Measurements from ENCODE around the gene PRKN.
A peak's percentile ranks its signal among the peaks of the same experiment; 100 is the strongest.

The PRKN gene

DNA sequence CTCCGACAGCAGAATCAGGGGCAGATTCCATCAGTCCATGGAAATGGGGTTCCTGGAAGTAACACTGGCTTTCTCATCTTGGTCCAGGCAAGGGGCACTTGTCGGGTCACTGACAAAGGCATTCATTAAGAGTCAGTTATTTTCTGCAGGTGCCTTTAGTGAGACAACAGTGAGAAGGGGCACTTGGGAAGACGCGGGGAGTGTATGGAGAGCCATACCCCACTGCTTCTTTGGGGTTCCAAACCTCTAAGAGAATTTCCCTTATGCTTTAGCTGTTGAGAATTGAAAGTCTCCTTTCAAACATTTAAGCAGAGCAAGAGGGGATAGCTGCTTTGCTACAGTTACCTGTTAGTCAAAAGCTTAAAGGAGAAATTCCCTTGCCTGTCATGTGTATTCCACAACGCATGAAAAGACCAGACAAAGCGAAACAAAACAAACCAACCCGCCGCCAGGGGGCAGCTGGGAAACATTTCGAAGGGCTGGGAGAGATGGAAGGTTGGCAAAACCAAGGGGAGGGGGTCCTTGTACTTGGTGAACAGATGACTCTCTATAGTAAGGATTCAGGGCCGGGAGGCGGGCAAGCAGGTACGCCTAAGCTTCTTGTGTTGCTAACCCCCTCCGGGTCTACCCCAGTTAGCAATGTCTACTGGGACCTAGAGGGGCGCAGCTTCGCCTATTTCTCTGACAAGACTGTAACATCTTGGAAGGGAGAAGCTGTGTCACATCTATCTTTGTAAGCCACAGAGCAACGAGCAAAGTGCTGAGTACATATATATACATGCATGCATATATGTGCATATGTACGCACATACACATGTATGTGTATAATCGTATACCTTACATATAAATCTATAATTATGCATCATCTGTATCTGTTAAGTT, 978.8 kb downstream of the PRKN start:
- TF ChIP-seq ZFX (IDR thresholded peaks at IDR 0.05; ENCODE audit: borderline replicate concordance) (no peak), CTCF (IDR thresholded peaks at IDR 0.05) (peak; percentile 85)
- H3K27ac ChIP-seq: no peak overlapping the region

DNA sequence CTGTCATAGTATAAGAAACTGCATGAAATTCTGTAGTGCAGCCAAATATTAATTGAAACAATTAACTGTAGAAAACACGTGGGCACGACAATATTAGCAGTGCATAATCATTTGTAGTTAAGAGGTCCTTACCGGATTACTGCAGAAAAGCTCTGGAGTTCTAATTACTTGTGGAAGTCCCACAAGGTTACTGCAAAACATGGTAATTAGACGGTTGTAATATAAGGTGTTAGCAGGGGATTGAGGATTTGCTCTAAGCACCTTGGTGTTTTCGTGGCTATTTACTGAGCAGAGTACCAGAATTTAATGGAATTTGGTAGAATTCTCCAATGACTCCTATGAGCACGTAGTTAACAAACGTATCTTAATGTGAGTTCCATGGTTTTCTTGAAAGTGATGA, 980.1 kb downstream of the PRKN start:
- TF ChIP-seq CTCF (IDR thresholded peaks at IDR 0.05) (no peak), ZFX (IDR thresholded peaks at IDR 0.05; ENCODE audit: borderline replicate concordance) (no peak)
- H3K27ac ChIP-seq: no peak overlapping the region

DNA sequence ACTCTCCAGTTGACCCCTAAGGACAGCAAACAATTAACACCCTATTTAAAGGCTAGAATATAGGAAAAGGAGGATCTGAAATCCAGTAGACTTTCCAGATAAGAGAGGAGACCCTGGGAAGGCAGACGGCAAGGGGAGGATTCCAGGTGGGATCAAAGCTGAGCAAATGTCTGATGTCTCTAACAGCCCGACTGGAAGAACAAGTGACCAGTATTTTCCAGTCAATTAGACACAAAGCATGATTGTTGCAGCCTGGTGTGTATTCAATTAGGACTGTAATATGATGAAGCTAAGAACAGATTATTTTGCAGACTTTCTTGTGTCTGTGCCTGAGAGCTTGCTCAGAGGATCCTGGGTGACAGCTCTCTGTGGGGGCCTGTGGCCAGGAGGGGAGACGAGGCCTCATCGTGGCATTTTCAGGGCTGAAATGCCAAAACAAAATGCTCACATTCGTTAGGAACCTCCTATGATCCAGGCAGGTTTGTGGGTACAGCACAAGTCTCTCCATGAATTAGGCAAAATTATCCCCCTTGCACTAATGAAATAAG, 981.9 kb downstream of the PRKN start:
- H3K27ac ChIP-seq: no peak overlapping the region
- TF ChIP-seq CTCF (IDR thresholded peaks at IDR 0.05) (no peak), ZFX (IDR thresholded peaks at IDR 0.05; ENCODE audit: borderline replicate concordance) (no peak)

GRCh38 chr6:161745128-161745527, 982.4 kb downstream of the PRKN start:
- TF ChIP-seq CTCF (IDR thresholded peaks at IDR 0.05) (no peak), ZFX (IDR thresholded peaks at IDR 0.05; ENCODE audit: borderline replicate concordance) (no peak)
- no peak overlapping the region for H3K27ac ChIP-seq

GRCh38 chr6:161744211-161745067, 983.1 kb downstream of the PRKN start:
- H3K27ac ChIP-seq: no peak overlapping the region

GRCh38 chr6:161743509-161744178, 983.9 kb downstream of the PRKN start:
- TF ChIP-seq ZFX (IDR thresholded peaks at IDR 0.05; ENCODE audit: borderline replicate concordance) (no peak), CTCF (IDR thresholded peaks at IDR 0.05) (no peak)
- no peak overlapping the region for H3K27ac ChIP-seq

More at GRCh38 chr6:161744211-161745067, 983.1 kb downstream of the PRKN start:
- TF ChIP-seq CTCF (IDR thresholded peaks at IDR 0.05) (no peak), ZFX (IDR thresholded peaks at IDR 0.05; ENCODE audit: borderline replicate concordance) (no peak)

Measured in 22Rv1 (cell line).